Adipocyte (in vitro differentiated cells): Measurements from ENCODE around the gene ADCY5.
A peak's percentile ranks its signal among the peaks of the same experiment; 100 is the strongest.

Experiments
- DNase-seq: peaks from one replicate; pipeline ENCODE4 v3.0.0-alpha.2; 2015; ENCODE audit warnings: low read depth
- H3K27me3 ChIP-seq: replicated peaks from 2 replicates; pipeline ENCODE4 v1.7.0; 2013; ENCODE audit warnings: mild to moderate bottlenecking, low read length, moderate library complexity; ENCODE audit not compliant: control insufficient read depth, insufficient read depth
- H3K36me3 ChIP-seq: 2 replicates; pipeline ENCODE4 v1.7.0; 2013; ENCODE audit warnings: low read length, mild to moderate bottlenecking, moderate library complexity; ENCODE audit not compliant: control insufficient read depth, insufficient read depth, severe bottlenecking
- H3K4me1 ChIP-seq: 2 replicates; pipeline ENCODE4 v1.7.0; 2013; ENCODE audit warnings: mild to moderate bottlenecking, low read length, moderate library complexity; ENCODE audit not compliant: control insufficient read depth, insufficient read depth
- H3K4me3 ChIP-seq: 2 replicates; pipeline ENCODE4 v1.7.0; 2013; ENCODE audit warnings: mild to moderate bottlenecking, low read length, moderate library complexity
- H3K9ac ChIP-seq: 2 replicates; pipeline ENCODE4 v1.7.0; 2013; ENCODE audit warnings: mild to moderate bottlenecking, low read length, moderate library complexity
- H3K9me3 ChIP-seq: 2 replicates; pipeline ENCODE4 v1.7.0; 2013; ENCODE audit warnings: mild to moderate bottlenecking, low read length, moderate library complexity; ENCODE audit not compliant: control insufficient read depth

The ADCY5 gene

DNA sequence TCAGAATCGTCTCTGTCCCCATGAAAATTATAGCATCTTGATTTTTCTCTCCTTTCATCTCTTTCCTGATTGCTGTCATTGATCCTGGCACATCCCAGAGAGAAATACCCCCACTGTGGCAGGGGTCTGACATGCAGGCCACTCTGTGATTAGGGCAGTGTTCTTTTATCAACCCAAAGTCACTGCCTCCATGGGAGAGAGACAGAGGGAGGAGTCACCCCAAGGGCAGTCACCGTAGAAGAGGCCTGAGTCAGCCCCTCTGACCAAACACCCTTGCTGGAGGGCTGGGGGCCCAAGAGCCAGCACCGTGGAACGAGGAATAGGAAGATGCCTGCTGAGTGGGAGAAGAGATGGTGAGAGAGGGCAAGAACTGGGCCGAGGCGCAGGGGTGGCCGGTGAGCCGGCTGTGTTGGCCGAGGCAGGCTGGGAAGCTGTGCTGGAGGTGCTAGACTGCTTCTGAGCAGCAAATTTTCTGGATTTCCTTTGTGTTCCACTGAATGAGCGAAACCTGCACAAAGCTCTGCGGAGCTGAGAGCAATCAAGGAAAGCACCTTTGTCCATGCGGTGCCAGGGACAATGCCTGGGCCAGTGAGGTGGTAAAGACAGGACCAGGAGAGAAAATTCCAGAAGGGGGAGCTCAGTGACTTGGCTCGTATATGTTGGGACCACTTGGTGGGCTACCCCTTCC, 103.8 kb downstream of the ADCY5 start:
- no peak for DNase-seq
- Histone ChIP-seq H3K36me3 (no peaks in the 10 kb centered on the region), H3K27me3 (peaks cover 66% of the 10 kb centered on the region), H3K9ac (no peak overlapping the region), H3K9me3 (no peaks in the 10 kb centered on the region), H3K4me1 (peaks cover 15% of the 10 kb centered on the region), H3K4me3 (no peak overlapping the region)

- Histone ChIP-seq H3K4me3 (no peak overlapping the region), H3K9ac (no peak overlapping the region), H3K9me3 (no peaks in the 10 kb centered on the region), H3K27me3 (peaks cover 60% of the 10 kb centered on the region), H3K36me3 (no peaks in the 10 kb centered on the region), H3K4me1 (peaks cover 15% of the 10 kb centered on the region)
- DNase-seq: peak; percentile 60
These were observed 104.5 kb downstream of the ADCY5 start for GRCh38 chr3:123344175-123344906.

DNA sequence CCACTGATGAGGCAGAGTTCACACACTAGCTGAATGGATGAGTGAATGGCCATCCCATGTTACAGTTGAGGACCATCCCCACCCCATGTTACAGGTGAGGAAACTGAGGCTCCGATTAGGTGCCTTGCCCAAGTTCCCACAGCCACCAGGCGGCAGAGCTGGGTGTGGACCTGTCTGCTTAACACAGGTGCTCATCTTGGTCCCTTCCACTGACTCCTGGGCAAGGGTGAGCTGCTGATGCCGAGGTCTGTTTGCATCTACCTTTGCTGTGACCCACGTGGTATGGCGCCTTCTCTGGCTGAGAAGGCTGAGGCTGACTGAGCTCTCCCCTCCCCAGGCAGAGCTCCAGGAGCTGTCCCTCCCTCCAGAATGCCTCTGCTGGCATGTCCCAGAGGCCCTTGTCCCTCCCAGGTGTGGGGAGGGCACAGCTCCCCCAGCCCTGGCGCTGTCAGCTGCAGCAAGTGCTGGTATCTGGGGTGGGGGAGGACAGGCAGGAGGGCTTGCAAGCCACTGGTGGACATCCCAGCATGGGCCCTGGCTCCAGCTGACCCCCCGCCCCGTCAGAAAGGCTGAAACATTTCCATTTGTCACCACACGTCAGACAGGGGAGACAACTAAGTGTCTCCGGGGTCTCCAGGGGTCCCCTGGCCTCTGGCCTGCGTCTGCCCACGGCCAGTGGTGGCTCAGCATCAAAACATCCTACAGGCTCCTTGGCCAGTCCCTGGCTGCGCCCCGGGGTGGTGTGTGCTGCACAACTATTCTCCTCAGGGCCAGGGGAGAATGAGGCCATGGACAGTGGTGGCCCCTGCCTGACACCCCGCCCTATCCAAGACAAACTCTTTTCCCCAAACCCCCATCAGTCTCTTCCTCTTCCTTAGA, 105.4 kb downstream of the ADCY5 start:
- Histone ChIP-seq H3K9ac (no peak overlapping the region), H3K36me3 (no peaks in the 10 kb centered on the region), H3K4me1 (peaks cover 15% of the 10 kb centered on the region), H3K4me3 (no peak overlapping the region), H3K9me3 (no peaks in the 10 kb centered on the region), H3K27me3 (peaks cover 60% of the 10 kb centered on the region)
- DNase-seq: no peak

- H3K27me3 ChIP-seq: peaks cover 60% of the 10 kb centered on the region
- DNase-seq: no peak
- H3K4me3 ChIP-seq: no peak overlapping the region
- H3K36me3 ChIP-seq: no peaks in the 10 kb centered on the region
- peaks cover 15% of the 10 kb centered on the region for H3K4me1 ChIP-seq
- peaks cover under 1% of the 10 kb centered on the region for H3K9me3 ChIP-seq
- H3K9ac ChIP-seq: no peak overlapping the region
These were observed 106.2 kb downstream of the ADCY5 start for GRCh38 chr3:123342631-123343080.

GRCh38 chr3:123341871-123342630, 106.8 kb downstream of the ADCY5 start:
- no peak overlapping the region for H3K4me3 ChIP-seq
- H3K4me1 ChIP-seq: peaks cover 15% of the 10 kb centered on the region
- peaks cover 5% of the 10 kb centered on the region for H3K9me3 ChIP-seq
- no peak for DNase-seq
- no peaks in the 10 kb centered on the region for H3K36me3 ChIP-seq
- H3K9ac ChIP-seq: no peak overlapping the region
- peaks cover 60% of the 10 kb centered on the region for H3K27me3 ChIP-seq

GRCh38 chr3:123340336-123340735, 108.6 kb downstream of the ADCY5 start:
- Histone ChIP-seq H3K4me1 (peaks cover 15% of the 10 kb centered on the region), H3K9me3 (peaks cover 5% of the 10 kb centered on the region), H3K27me3 (peaks cover 66% of the 10 kb centered on the region), H3K36me3 (no peaks in the 10 kb centered on the region), H3K4me3 (no peak overlapping the region), H3K9ac (no peak overlapping the region)
- DNase-seq: no peak

DNA sequence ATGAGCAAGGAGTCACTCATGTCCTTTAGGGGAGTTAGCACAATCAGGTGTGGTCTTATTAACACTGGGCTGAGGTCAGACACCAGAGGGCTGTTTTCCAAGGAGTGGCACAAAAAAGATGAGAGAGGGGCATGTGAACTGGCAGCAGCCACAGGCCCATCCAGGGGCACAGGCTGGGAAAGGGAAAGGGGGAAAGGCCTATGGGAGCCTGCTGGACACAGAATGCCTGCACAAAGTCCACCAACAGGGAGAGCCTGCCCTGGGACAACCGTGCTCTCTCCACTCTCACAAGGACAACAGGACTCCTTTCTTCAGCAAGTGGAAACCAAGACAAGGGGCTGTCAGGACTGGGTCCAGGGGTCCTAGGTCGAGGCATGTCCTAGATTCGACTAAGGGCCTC, 109.6 kb downstream of the ADCY5 start:
- peaks cover 10% of the 10 kb centered on the region for H3K4me1 ChIP-seq
- no peaks in the 10 kb centered on the region for H3K36me3 ChIP-seq
- H3K9ac ChIP-seq: no peak overlapping the region
- no peak for DNase-seq
- H3K4me3 ChIP-seq: no peak overlapping the region
- peaks cover 72% of the 10 kb centered on the region for H3K27me3 ChIP-seq
- peaks cover 5% of the 10 kb centered on the region for H3K9me3 ChIP-seq

DNA sequence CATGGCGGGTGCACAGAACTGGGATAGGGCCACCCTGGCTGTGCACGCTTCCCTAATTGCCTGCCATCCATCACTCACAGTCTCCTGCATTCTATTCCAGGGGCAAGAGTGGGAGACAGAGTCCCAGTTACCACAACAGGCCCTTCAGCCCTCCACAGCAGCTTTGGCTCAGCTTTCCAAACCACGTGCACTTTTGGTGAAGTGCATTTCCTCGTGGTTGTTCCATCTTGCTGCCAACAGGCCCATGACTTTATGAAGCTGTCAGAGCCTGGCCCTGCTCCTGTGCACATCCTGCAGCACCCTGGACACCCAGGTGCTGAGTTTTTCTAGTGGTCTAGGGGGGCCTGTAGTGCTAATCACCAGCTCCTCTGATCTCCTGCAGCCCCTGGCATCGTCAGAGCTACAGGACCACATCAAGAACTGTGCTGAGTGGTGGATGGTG, 110.2 kb downstream of the ADCY5 start:
- no peak for DNase-seq
- Histone ChIP-seq H3K4me1 (peaks cover 3% of the 10 kb centered on the region), H3K27me3 (peaks cover 78% of the 10 kb centered on the region), H3K4me3 (no peak overlapping the region), H3K9me3 (peaks cover 5% of the 10 kb centered on the region), H3K9ac (no peak overlapping the region), H3K36me3 (no peaks in the 10 kb centered on the region)

DNA sequence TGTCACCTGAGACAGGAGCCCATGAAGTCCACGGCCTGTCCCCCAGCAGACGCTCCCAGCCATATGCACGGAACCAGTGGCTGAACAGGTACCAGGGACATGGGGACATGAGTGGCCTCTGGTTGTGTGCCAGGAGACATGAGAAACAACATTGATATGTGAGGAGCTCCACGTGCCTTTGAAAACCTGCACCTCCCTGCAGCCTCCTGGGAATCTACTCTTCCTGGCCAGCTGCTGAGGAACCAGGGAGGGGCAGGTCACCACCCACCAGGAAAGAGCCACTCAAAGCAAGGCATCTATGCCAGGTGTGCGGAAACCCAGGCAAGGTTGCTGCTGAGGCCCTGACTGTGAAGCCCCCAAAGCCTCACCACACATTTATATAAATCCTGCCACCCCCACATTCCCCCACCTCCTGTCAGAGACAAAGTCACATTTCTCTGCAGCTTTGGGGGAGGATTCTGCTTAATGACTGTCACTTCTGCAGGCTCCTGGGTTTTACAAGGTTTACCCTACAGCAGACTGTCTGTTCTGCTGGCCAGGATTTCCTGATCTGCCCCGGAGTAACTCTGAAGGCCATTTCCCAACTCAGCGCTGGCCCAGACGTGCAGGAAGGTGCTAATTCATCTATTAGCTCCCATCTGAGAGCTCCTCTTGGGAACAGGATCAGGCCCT, 110.8 kb downstream of the ADCY5 start:
- DNase-seq: no peak
- Histone ChIP-seq H3K27me3 (peaks cover 75% of the 10 kb centered on the region), H3K9ac (no peak overlapping the region), H3K4me3 (no peak overlapping the region), H3K36me3 (no peaks in the 10 kb centered on the region), H3K4me1 (no peaks in the 10 kb centered on the region), H3K9me3 (peaks cover 6% of the 10 kb centered on the region)

- Histone ChIP-seq H3K27me3 (peaks cover 74% of the 10 kb centered on the region), H3K4me3 (no peak overlapping the region), H3K9me3 (peaks cover 9% of the 10 kb centered on the region), H3K9ac (no peak overlapping the region), H3K36me3 (no peaks in the 10 kb centered on the region), H3K4me1 (no peaks in the 10 kb centered on the region)
- DNase-seq: no peak
These were observed 111.7 kb downstream of the ADCY5 start for GRCh38 chr3:123337226-123337625.
